GM19324 (cell line): ENCODE results near the gene ZNF580.

ENCODE experiments used
- ATAC-seq: cut with Tn5 transposase; IDR thresholded peaks from one replicate; pipeline ENCODE4 v1.9.1; 2021; ENCODE audit warnings: mild to moderate bottlenecking, moderate library complexity; ENCODE audit not compliant: unreplicated experiment, low FRiP score

ZNF580 gene

GRCh38 chr19:55656988-55657747, 16.4 kb downstream of the ZNF580 start:
- no peak for ATAC-seq

- no peak for ATAC-seq
These were observed 18.2 kb downstream of the ZNF580 start for GRCh38 chr19:55658846-55659459.

GRCh38 chr19:55659822-55660221, 19.0 kb downstream of the ZNF580 start:
- ATAC-seq: no peak

- ATAC-seq: no peak
These were observed 19.6 kb downstream of the ZNF580 start for GRCh38 chr19:55660404-55660803.

- no peak for ATAC-seq
These were observed 20.2 kb downstream of the ZNF580 start for GRCh38 chr19:55660991-55661390.

- no peak for ATAC-seq
These were observed 21.0 kb downstream of the ZNF580 start for GRCh38 chr19:55661826-55662225.

GRCh38 chr19:55663846-55664536, 23.2 kb downstream of the ZNF580 start:
- no peak for ATAC-seq

- no peak for ATAC-seq
These were observed 25.7 kb downstream of the ZNF580 start for GRCh38 chr19:55666343-55667005.

GRCh38 chr19:55667006-55667381, 26.2 kb downstream of the ZNF580 start:
- ATAC-seq: no peak

- no peak for ATAC-seq
These were observed 26.7 kb downstream of the ZNF580 start for GRCh38 chr19:55667511-55667910.

GRCh38 chr19:55667958-55668357, 27.2 kb downstream of the ZNF580 start:
- ATAC-seq: no peak

GRCh38 chr19:55668603-55669348, 28.0 kb downstream of the ZNF580 start:
- no peak for ATAC-seq

GRCh38 chr19:55669418-55670279, 28.8 kb downstream of the ZNF580 start:
- ATAC-seq: no peak

- ATAC-seq: no peak
These were observed 29.7 kb downstream of the ZNF580 start for GRCh38 chr19:55670280-55671053.

- ATAC-seq: no peak
These were observed 30.2 kb downstream of the ZNF580 start for GRCh38 chr19:55671054-55671378.

- ATAC-seq: no peak
These were observed 31.6 kb downstream of the ZNF580 start for GRCh38 chr19:55672418-55672817.

- no peak for ATAC-seq
These were observed 32.7 kb downstream of the ZNF580 start for GRCh38 chr19:55673465-55673864.

- no peak for ATAC-seq
These were observed 33.1 kb downstream of the ZNF580 start for GRCh38 chr19:55673889-55674288.

- no peak for ATAC-seq
These were observed 33.6 kb downstream of the ZNF580 start for GRCh38 chr19:55674459-55674840.
